Smooth muscle cell (in vitro differentiated cells): ENCODE results near the gene ISCU. TPM values are rescaled to one million over a fixed set of nuclear protein-coding genes. Genes with fewer than 3 reads are reported as not detected.

Source experiments
- DNase-seq: peaks from one replicate; lab custom pipeline; 2025; ENCODE audit not compliant: unreplicated experiment; lab: John Stamatoyannopoulos, UW
- H2AFZ ChIP-seq: fragments of 200-600 bp; sonication (generic); 2 replicates; pipeline ENCODE4 v1.6.0; 2016; ENCODE audit warnings: antibody characterized with exemption, low read depth, mild to moderate bottlenecking
- H3F3A ChIP-seq: fragments of 200-600 bp; sonication (generic); 2 replicates; pipeline ENCODE4 v1.6.0; 2017; ENCODE audit warnings: antibody characterized with exemption, low read depth
- H3K27ac ChIP-seq: fragments of 200-600 bp; sonication (generic); 2 replicates; pipeline ENCODE4 v1.5.1; 2016; ENCODE audit warnings: low read depth, mild to moderate bottlenecking
- H3K27me3 ChIP-seq: fragments of 200-600 bp; sonication (generic); 2 replicates; pipeline ENCODE4 v1.6.1; 2016; ENCODE audit warnings: low read depth, mild to moderate bottlenecking
- H3K36me3 ChIP-seq: fragments of 200-600 bp; sonication (generic); 2 replicates; pipeline ENCODE4 v1.5.1; 2016; ENCODE audit warnings: low read depth
- H3K4me1 ChIP-seq: fragments of 200-600 bp; sonication (generic); 2 replicates; pipeline ENCODE4 v1.5.1; 2016; ENCODE audit warnings: low read depth
- H3K4me2 ChIP-seq: fragments of 200-600 bp; sonication (generic); 2 replicates; pipeline ENCODE4 v1.6.0; 2016; ENCODE audit warnings: mild to moderate bottlenecking
- H3K4me3 ChIP-seq: fragments of 200-600 bp; sonication (generic); 2 replicates; pipeline ENCODE4 v1.5.1; 2016; ENCODE audit warnings: mild to moderate bottlenecking
- H3K79me2 ChIP-seq: fragments of 200-600 bp; sonication (generic); 2 replicates; pipeline ENCODE4 v1.6.0; 2016; ENCODE audit warnings: low read depth, mild to moderate bottlenecking
- H3K9ac ChIP-seq: fragments of 200-600 bp; sonication (generic); 2 replicates; pipeline ENCODE4 v1.6.0; 2016; ENCODE audit warnings: low read depth
- H3K9me3 ChIP-seq: fragments of 200-600 bp; sonication (generic); replicated peaks from 2 replicates; pipeline ENCODE4 v1.5.1; 2016; ENCODE audit warnings: low read depth
- H4K20me1 ChIP-seq: fragments of 200-600 bp; sonication (generic); 2 replicates; pipeline ENCODE4 v1.6.0; 2016; ENCODE audit warnings: low read depth
- CTCF ChIP-seq: fragments of 200-600 bp; sonication (generic); IDR thresholded peaks from 2 replicates; pipeline ENCODE4 v1.5.1; 2017; ENCODE audit warnings: borderline replicate concordance, mild to moderate bottlenecking, antibody characterized with exemption; ENCODE audit not compliant: insufficient read depth, poor library complexity, severe bottlenecking
- WGBS: methylation state at CpG from one replicate; pipeline ENCODE4 v1.1.7; 2016; ENCODE audit warnings: low lambda C conversion rate; 5-methylcytosine and 5-hydroxymethylcytosine counted together
- polyA plus RNA-seq: library from polyadenylated mRNA; unstranded; fragments of >200 nt; fragmentation: Nextera tagmentation; extraction: Ambion mirVana; gene quantifications from 2 replicates; pipeline ENCODE4 v1.2.1, GENCODE V29; 2016
- total RNA-seq: library from RNA; depleted of rRNA; stranded (reverse); fragments of >200 nt; gene quantifications from 2 replicates; pipeline ENCODE4 v1.2.3, GENCODE V29; 2014

Gene ISCU
- total and polyA plus RNA-seq, 2 experiments from 2014 or later, result 138 to 140 TPM

GRCh38 chr12:108607981-108608600 is 45.7 kb downstream of the ISCU start:
- Histone ChIP-seq H3K4me1 (no peaks in the 10 kb centered on the region), H3F3A (peaks cover 7% of the 10 kb centered on the region)
- WGBS, result 87% methylated on average over 10 of the region's 10 CpGs

DNA sequence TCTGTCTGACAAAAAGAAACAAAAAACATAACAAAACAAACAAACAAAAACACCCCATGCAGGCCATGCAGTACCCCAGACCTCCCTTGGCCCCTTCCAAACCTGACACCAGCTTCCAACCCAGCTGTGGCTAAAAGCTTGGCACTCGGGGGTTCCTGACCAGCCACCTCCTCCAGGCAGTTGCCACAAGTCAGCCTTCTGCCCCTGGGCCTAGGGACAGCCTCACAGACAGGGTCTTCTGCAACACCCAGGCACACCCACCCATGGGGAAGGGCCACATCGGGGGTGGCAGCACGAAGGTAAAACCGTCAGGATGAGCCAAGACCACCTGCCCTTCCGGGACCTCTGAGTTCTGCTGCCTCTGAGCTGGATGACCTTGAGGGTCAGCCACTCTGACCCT is 46.2 kb downstream of the ISCU start:
- H3K36me3 ChIP-seq, result no peaks in the 10 kb centered on the region
- H3K9me3 ChIP-seq, result no peaks in the 10 kb centered on the region
- no peaks in the 10 kb centered on the region for H3K4me1 ChIP-seq
- no peaks in the 10 kb centered on the region for H3K27me3 ChIP-seq
- peaks cover 7% of the 10 kb centered on the region for H3F3A ChIP-seq
- no peaks in the 10 kb centered on the region for H4K20me1 ChIP-seq
- no peak overlapping the region for H3K4me3 ChIP-seq
- WGBS, result 92% methylated on average over 5 of the region's 5 CpGs
- DNase-seq, result no peak
- no peak overlapping the region for H2AFZ ChIP-seq
- H3K9ac ChIP-seq, result no peak overlapping the region
- no peak overlapping the region for H3K4me2 ChIP-seq
- TF ChIP-seq CTCF, result no peak
- H3K79me2 ChIP-seq, result no peaks in the 10 kb centered on the region
- H3K27ac ChIP-seq, result no peak overlapping the region

More at GRCh38 chr12:108607981-108608600, 45.7 kb downstream of the ISCU start:
- no peak overlapping the region for H3K4me2 ChIP-seq
- no peak overlapping the region for H2AFZ ChIP-seq
- H3K27me3 ChIP-seq, result no peaks in the 10 kb centered on the region
- no peaks in the 10 kb centered on the region for H3K36me3 ChIP-seq
- DNase-seq, result no peak
- H4K20me1 ChIP-seq, result no peaks in the 10 kb centered on the region
- no peaks in the 10 kb centered on the region for H3K9me3 ChIP-seq
- H3K79me2 ChIP-seq, result no peaks in the 10 kb centered on the region
- TF ChIP-seq CTCF, result no peak
- H3K9ac ChIP-seq, result no peak overlapping the region
- no peak overlapping the region for H3K27ac ChIP-seq
- H3K4me3 ChIP-seq, result no peak overlapping the region

DNA sequence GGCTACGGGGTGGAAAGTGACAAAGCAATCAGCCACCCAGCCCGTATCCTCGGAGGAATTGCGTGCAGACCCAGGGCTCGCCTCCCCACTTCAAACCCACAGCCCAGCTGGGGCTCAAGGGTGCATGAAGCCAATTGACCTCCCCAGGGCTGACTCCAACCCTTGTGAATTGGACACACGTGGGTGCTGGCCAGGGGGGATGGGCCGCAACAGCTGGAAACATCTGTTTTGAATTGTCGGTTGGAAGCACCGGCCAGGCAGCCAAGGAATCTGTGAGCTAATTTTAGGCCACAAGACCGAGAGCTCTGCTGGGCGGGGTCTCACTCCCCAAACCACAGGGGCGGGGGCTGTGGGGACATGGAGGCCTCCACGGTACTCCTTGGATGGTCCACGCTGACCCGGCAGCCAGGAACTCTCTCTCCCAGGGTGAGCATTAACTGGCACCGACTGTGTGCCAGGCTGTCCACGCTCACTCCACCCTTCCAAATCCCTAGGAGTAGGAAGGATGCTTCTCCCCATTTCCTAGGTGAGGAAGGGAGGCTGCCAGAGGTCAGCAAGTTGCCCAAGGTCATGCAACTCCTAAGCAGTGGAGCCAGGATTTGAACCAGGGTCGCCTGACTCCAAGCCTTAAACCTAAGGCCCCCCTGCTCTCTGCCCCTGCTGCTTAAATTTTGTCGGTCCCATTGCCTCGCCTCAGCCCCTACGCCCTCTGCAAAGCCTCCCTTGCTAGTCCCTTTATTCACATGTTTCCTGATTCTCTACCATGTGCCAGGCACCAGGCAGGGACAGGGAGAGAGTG is 47.3 kb downstream of the ISCU start:
- H3K27me3 ChIP-seq, result no peaks in the 10 kb centered on the region
- H3K9ac ChIP-seq, result no peak overlapping the region
- peak; percentile 11 for DNase-seq
- H3K9me3 ChIP-seq, result no peaks in the 10 kb centered on the region
- no peak overlapping the region for H3K4me2 ChIP-seq
- no peak for TF ChIP-seq CTCF
- no peaks in the 10 kb centered on the region for H3K79me2 ChIP-seq
- WGBS, result 45% methylated on average over 21 of the region's 21 CpGs
- peaks cover 7% of the 10 kb centered on the region for H3F3A ChIP-seq
- H4K20me1 ChIP-seq, result no peaks in the 10 kb centered on the region
- H3K27ac ChIP-seq, result peak overlapping the region; percentile 64
- no peak overlapping the region for H2AFZ ChIP-seq
- no peaks in the 10 kb centered on the region for H3K36me3 ChIP-seq
- no peaks in the 10 kb centered on the region for H3K4me1 ChIP-seq
- H3K4me3 ChIP-seq, result no peak overlapping the region
